ENCODE data around the gene PTPRT. TPM values are rescaled to one million over a fixed set of nuclear protein-coding genes. Genes with fewer than 3 reads are reported as not detected.
"Not testable (repeated sequence)": the region's sequence is repeated elsewhere in the genome, so short reads cannot be mapped to it uniquely, and the experiment has no call there.

Gene PTPRT
- total RNA-seq, 1 experiment from 2014 or later = 0.20 TPM

DNA sequence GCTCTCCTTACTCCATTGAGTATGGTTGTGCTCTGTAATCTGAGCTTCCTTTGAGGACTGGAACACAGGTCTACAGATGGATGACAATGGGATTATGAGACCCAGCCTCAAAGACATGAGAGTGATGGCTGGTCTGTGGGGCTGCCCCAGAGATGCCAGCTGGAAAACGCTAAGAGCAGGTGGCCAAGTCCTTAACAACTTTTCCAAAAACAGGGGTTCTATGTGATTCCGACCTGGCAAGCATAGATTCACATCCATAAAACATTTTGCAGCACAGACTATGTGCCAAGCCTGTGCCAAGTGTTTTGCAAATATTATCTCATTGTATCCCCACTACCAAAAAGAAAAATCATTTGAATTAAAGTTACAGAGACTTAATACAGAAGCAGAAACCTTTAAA lies 270.4 kb downstream of the PTPRT start:
- H3K27me3 ChIP-seq (replicated peaks; ENCODE audit: control insufficient read depth, insufficient read depth, low read length) = no peaks in the 10 kb centered on the region
- ChIA-PET CTCF (no interaction called here), POLR2A (no interaction called here)
- Mint-ChIP-seq H3K27me3 (ENCODE audit: insufficient read depth, unreplicated experiment) (peaks cover 9% of the 10 kb centered on the region), H3K4me3 (ENCODE audit: unreplicated experiment) (no peak overlapping the region), H3K27ac (ENCODE audit: unreplicated experiment) (no peak overlapping the region), H3K36me3 (ENCODE audit: insufficient read depth, unreplicated experiment) (no peaks in the 10 kb centered on the region), H3K4me1 (ENCODE audit: low read depth, unreplicated experiment) (no peaks in the 10 kb centered on the region), H3K9me3 (ENCODE audit: unreplicated experiment) (no peaks in the 10 kb centered on the region)
- BruUV-seq (replicated peaks) = no TSS peak
- H3K4me1 ChIP-seq = no peaks in the 10 kb centered on the region
- TF ChIP-seq, protein P1, sequence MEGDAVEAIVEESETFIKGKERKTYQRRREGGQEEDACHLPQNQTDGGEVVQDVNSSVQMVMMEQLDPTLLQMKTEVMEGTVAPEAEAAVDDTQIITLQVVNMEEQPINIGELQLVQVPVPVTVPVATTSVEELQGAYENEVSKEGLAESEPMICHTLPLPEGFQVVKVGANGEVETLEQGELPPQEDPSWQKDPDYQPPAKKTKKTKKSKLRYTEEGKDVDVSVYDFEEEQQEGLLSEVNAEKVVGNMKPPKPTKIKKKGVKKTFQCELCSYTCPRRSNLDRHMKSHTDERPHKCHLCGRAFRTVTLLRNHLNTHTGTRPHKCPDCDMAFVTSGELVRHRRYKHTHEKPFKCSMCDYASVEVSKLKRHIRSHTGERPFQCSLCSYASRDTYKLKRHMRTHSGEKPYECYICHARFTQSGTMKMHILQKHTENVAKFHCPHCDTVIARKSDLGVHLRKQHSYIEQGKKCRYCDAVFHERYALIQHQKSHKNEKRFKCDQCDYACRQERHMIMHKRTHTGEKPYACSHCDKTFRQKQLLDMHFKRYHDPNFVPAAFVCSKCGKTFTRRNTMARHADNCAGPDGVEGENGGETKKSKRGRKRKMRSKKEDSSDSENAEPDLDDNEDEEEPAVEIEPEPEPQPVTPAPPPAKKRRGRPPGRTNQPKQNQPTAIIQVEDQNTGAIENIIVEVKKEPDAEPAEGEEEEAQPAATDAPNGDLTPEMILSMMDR (IDR thresholded peaks at IDR 0.05; ENCODE audit: insufficient read depth in 1 of 2, low read depth in 1 of 2, low read length in 1 of 2, severe bottlenecking in 1 of 2, unreplicated experiment in 1 of 2) = no peak
- intact Hi-C loops (cut with micrococcal nuclease; ENCODE audit: unreplicated experiment) = no loop called here
- H3K36me3 ChIP-seq (ENCODE audit: control insufficient read depth, insufficient read depth, low read length) = no peaks in the 10 kb centered on the region
- H3K9me3 ChIP-seq = peaks cover 2% of the 10 kb centered on the region; the same call in 1 of the 2 replicates
- no peak overlapping the region for H3K4me3 ChIP-seq (ENCODE audit: low read depth, low read length)
- no peak for DNase-seq

DNA sequence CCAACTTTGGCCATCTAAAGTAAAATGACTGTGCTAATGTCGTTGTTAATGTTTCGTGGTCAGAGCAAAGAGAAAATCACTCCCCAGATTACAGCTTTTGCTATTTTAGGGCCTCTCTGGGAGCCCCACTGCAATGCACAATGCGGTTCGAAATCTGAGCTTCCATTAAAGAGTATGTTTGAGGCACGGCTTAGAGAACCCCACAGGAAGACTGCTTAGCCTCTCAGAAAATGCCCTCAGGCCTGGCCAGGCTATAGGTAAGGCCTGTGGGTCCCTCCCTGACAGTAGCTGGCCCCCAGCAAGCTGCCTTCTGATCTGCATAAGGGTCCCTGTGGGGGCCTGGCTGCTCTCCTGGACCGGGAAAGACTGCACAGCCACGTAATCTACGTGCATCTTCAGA lies 274.6 kb downstream of the PTPRT start:
- ChIA-PET POLR2A (no interaction called here), CTCF (no interaction called here)
- no peaks in the 10 kb centered on the region for H3K4me1 Mint-ChIP-seq (ENCODE audit: low read depth, unreplicated experiment)
- Histone ChIP-seq H3K4me1 (no peaks in the 10 kb centered on the region), H3K4me3 (ENCODE audit: low read depth, low read length) (no peak overlapping the region), H3K9me3 (peaks cover 2% of the 10 kb centered on the region; the same call in 1 of the 2 replicates), H3K27me3 (replicated peaks; ENCODE audit: control insufficient read depth, insufficient read depth, low read length) (no peaks in the 10 kb centered on the region), H3K36me3 (ENCODE audit: control insufficient read depth, insufficient read depth, low read length) (no peaks in the 10 kb centered on the region)
- H3K27ac Mint-ChIP-seq (ENCODE audit: unreplicated experiment) = no peak overlapping the region
- TF ChIP-seq, protein P1 (IDR thresholded peaks at IDR 0.05; ENCODE audit: insufficient read depth in 1 of 2, low read depth in 1 of 2, low read length in 1 of 2, severe bottlenecking in 1 of 2, unreplicated experiment in 1 of 2) = no peak
- H3K4me3 Mint-ChIP-seq (ENCODE audit: unreplicated experiment) = no peak overlapping the region
- DNase-seq = no peak
- no peaks in the 10 kb centered on the region for H3K9me3 Mint-ChIP-seq (ENCODE audit: unreplicated experiment)
- no TSS peak for BruUV-seq (replicated peaks)
- H3K27me3 Mint-ChIP-seq (ENCODE audit: insufficient read depth, unreplicated experiment) = no peaks in the 10 kb centered on the region
- intact Hi-C loops (cut with micrococcal nuclease; ENCODE audit: unreplicated experiment) = no loop called here
- H3K36me3 Mint-ChIP-seq (ENCODE audit: insufficient read depth, unreplicated experiment) = no peaks in the 10 kb centered on the region

DNA sequence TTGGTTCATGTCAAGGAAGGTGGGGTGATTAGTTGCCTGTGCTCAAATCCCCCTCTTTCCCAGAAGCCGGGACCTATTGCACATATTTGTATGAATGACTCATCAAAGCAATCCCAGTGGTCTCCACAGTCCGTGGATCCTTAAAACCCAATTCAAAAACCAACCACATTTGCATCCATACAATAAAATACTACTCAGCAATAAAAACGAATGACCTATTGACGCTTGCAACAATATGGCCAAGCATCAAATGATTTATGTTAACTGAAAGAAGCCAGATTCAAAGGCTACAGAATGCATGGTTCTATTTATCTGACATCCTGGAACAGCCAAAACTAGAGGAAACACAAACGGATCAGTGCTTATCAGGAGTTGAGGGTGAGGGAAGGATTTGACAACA lies 275.4 kb downstream of the PTPRT start:
- BruUV-seq (replicated peaks) = no TSS peak
- DNase-seq = no peak
- peaks cover 2% of the 10 kb centered on the region; the same call in 1 of the 2 replicates for H3K9me3 ChIP-seq
- Mint-ChIP-seq H3K9me3 (ENCODE audit: unreplicated experiment) (no peaks in the 10 kb centered on the region), H3K27ac (ENCODE audit: unreplicated experiment) (no peak overlapping the region), H3K36me3 (ENCODE audit: insufficient read depth, unreplicated experiment) (no peaks in the 10 kb centered on the region), H3K27me3 (ENCODE audit: insufficient read depth, unreplicated experiment) (no peaks in the 10 kb centered on the region), H3K4me3 (ENCODE audit: unreplicated experiment) (no peak overlapping the region), H3K4me1 (ENCODE audit: low read depth, unreplicated experiment) (no peaks in the 10 kb centered on the region)
- no peak overlapping the region for H3K4me3 ChIP-seq (ENCODE audit: low read depth, low read length)
- ChIA-PET CTCF (no interaction called here), POLR2A (no interaction called here)
- H3K36me3 ChIP-seq (ENCODE audit: control insufficient read depth, insufficient read depth, low read length) = no peaks in the 10 kb centered on the region
- no peaks in the 10 kb centered on the region for H3K27me3 ChIP-seq (replicated peaks; ENCODE audit: control insufficient read depth, insufficient read depth, low read length)
- intact Hi-C loops (cut with micrococcal nuclease; ENCODE audit: unreplicated experiment) = no loop called here
- TF ChIP-seq, protein P1 (IDR thresholded peaks at IDR 0.05; ENCODE audit: insufficient read depth in 1 of 2, low read depth in 1 of 2, low read length in 1 of 2, severe bottlenecking in 1 of 2, unreplicated experiment in 1 of 2) = no peak
- H3K4me1 ChIP-seq = no peaks in the 10 kb centered on the region

DNA sequence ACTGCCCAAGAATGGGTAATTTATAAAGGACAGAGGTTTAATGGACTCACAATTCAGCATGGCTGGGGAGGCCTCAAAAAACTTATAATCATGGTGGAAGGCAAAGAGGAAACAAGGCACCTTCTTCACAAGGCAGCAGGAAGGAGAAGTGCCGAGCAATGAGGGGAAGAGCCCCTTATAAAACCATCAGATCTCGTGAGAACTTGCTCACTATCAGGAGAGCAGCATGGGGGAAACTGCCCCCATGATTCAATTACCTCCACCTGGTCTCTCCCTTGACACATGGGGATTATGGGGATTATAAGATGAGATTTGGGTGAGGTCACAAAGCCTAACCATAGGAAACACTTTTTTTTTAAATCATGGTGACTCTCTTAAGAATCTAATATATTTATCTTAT lies 278.9 kb downstream of the PTPRT start:
- BruUV-seq (replicated peaks); H3K27me3 ChIP-seq (replicated peaks; ENCODE audit: control insufficient read depth, insufficient read depth, low read length); H3K4me3 Mint-ChIP-seq (ENCODE audit: unreplicated experiment); H3K4me1 ChIP-seq; H3K27me3 Mint-ChIP-seq (ENCODE audit: insufficient read depth, unreplicated experiment); H3K9me3 Mint-ChIP-seq (ENCODE audit: unreplicated experiment); H3K36me3 Mint-ChIP-seq (ENCODE audit: insufficient read depth, unreplicated experiment); DNase-seq; H3K36me3 ChIP-seq (ENCODE audit: control insufficient read depth, insufficient read depth, low read length); intact Hi-C loops (cut with micrococcal nuclease; ENCODE audit: unreplicated experiment); H3K4me3 ChIP-seq (ENCODE audit: low read depth, low read length); CTCF ChIA-PET; H3K9me3 ChIP-seq; POLR2A ChIA-PET; H3K4me1 Mint-ChIP-seq (ENCODE audit: low read depth, unreplicated experiment); H3K27ac Mint-ChIP-seq (ENCODE audit: unreplicated experiment): not testable (repeated sequence)
